MV-4-11 (cell line): Measurements from ENCODE around the gene ZNF324B.
"Not testable (repeated sequence)": the region's sequence is repeated elsewhere in the genome, so short reads cannot be mapped to it uniquely, and the experiment has no call there.

ENCODE experiments used
- DNase-seq: peaks from one replicate; lab custom pipeline; 2025; lab: John Stamatoyannopoulos, UW

Gene ZNF324B

DNA sequence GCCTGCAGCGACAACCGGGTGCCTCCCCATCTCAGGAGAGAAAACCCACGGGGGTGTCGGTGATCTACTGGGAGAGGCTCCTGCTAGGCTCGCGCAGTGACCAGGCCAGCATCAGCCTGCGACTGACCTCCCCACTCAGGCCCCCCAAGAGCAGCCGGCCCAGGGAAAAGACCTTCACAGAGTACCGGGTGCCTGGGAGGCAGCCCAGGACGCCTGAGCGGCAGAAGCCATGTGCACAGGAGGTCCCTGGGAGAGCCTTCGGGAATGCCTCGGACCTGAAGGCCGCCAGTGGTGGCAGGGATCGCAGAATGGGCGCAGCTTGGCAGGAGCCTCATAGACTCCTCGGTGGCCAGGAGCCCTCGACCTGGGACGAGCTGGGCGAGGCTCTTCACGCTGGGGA lies 3.9 kb downstream of the ZNF324B start:
- DNase-seq: no peak

- no peak for DNase-seq
Observed at GRCh38 chr19:58456111-58456510, 4.7 kb downstream of the ZNF324B start.

DNA sequence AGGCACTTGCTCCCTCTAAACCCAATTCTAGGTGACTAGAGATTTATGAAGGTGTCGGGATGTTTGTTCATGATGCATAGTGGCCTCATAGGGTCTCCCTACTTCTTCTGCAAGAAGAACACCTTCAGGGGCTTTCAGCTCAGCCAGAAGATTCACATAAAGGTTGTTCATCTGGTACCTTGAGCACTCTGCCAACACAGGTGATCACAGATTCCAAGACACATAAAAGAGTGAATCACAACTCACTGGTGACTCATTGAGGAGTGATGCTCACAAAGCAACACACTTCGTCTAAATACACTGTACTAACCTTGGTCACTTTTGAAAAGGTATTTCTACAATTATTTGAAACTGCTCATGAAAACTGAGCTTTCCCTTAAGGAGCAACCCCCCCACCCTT lies 8.6 kb downstream of the ZNF324B start:
- no peak for DNase-seq

GRCh38 chr19:58466089-58466759 lies 14.8 kb downstream of the ZNF324B start:
- no peak for DNase-seq

DNA sequence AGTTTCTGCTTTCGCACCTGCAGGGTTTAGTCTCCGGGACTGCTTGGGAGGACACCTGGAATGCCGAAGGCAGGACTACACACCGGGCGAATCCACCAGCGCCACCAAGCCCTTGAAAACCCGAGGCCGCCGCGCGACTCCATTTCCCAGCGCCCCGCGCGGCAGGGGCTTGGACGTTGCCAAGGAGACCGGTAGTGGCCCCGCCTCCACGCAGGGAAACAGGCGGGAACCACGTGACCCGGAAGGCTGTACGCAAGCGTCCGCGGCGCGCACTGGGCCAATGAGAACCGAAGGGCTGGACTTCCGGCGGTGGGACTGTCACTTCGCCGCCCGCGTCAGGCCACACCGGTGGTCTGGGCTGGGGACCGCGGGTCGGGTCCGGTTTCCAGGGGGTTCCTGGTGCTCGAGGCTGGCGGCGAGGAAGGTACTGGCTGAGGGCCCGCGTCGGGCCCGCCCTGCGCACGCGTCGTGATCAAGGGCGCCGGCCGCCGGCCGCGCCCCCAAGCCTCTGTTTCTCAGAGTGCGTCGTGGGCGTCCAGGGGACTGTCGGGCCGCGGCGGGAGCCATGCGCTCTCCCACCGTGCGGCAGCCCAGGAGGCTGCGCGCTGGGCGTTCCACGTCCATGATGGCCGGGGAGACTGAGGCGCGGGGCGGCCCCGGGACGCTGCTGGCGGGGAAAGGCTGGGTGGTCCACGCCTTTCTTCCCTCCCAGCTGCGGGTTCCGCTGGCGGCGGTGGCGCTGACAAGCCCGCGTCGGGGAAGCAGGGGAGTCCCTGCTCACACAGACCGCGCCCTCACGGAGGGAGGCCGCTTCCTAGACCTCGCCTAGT lies 15.6 kb downstream of the ZNF324B start, which contains the start of gene ZNF324:
Gene ZNF324, plus strand, starts transcription at position 321 of the 830 bp plus-strand sequence. CDS start 2,106 bp downstream, outside the sequence.
- DNase-seq: peak; percentile 98

GRCh38 chr19:58468216-58468839 lies 16.9 kb downstream of the ZNF324B start:
- no peak for DNase-seq

- no peak for DNase-seq
Observed at GRCh38 chr19:58469241-58470013, 18.0 kb downstream of the ZNF324B start.

GRCh38 chr19:58470837-58471543 lies 19.6 kb downstream of the ZNF324B start:
- DNase-seq: not testable (repeated sequence)

DNA sequence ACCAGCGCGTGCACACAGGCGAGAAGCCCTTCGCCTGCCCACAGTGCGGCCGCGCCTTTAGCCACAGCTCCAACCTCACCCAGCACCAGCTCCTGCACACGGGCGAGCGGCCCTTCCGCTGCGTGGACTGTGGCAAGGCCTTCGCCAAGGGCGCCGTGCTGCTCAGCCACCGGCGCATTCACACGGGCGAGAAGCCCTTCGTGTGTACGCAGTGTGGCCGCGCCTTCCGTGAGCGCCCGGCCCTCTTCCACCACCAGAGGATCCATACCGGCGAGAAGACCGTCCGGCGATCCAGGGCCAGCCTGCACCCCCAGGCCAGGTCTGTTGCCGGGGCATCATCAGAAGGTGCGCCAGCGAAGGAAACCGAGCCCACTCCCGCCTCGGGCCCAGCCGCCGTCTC lies 20.3 kb downstream of the ZNF324B start:
- no peak for DNase-seq

- DNase-seq: no peak
Observed at GRCh38 chr19:58473775-58474174, 22.4 kb downstream of the ZNF324B start.

- peak; percentile 58 for DNase-seq
Observed at GRCh38 chr19:58474291-58474996, 23.0 kb downstream of the ZNF324B start.

DNA sequence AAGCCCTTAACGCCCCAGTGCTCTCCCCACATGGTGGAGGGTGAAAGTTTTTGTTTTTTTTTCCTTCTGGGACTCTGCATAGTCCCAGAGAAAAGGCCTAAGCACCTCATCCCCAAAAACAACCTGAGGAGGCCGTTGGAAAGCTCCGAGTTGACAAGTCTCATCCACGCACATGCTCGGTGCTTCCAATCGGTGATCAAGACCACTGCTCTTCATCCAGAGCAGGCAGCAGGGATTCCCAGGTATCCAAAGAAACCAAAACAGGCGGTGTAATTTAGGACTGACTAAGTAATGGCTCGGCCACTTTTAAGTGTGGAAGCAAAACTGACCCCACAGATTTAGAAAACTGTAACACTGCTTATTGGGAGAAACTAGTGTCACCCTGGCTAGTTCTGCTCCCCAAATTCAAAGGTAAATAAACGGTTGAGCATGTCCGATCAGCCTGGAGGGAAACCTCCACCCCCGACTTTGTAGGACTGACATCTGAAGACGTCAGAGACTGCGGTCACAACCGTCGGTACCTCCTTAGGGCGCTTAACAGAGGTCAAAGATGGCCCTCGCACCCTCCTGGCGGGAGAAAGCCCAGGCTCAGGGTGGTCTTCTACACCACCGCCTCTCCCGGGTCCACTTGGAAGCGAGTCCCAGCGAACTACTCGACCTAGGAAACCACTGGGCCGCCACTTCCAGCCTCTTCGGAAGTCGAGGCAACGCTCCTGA lies 23.7 kb downstream of the ZNF324B start:
- no peak for DNase-seq

DNA sequence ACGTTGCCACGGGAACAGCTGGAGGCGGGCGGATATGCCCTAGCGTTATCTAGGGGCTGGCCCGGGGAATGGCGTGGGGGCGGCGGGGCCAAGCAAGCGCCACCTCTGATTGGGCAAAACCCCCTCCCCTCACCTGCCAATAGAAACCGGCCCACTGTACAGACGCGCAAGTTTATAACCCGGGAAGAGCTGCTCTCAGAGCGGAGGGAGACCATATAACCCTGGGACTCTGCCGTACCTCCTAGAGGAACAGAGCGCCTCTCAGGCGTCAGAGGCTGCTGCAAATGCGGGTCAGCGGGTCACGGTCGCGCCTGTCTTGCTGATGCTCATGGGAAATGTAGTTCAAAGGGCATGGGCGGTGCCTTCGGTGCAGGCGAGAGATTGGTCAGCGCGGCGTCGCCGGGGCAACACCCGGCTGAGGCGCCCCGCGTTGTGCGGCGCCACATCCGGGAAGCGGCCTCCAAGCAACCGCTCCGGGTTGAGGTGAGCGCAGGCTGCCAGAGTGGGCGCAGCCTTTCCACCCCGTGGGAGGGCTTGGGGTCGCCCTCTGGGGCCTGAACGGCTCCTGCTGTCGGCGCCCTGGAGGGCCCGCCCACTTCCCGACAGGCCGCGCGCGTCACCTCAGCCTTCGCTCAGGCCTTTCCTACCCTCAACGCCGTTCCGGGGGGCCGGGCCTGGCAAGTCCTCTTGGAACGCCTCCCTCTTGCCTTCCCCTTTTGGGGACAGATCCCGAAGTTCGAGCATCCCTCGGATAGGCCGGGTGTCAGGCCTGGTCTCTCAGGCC lies 24.5 kb downstream of the ZNF324B start, which contains the start of gene ZNF446:
Gene ZNF446, plus strand, starts transcription at position 639 of the 784 bp plus-strand sequence. CDS start 867 bp downstream, outside the sequence.
- DNase-seq: peak; percentile 98

DNA sequence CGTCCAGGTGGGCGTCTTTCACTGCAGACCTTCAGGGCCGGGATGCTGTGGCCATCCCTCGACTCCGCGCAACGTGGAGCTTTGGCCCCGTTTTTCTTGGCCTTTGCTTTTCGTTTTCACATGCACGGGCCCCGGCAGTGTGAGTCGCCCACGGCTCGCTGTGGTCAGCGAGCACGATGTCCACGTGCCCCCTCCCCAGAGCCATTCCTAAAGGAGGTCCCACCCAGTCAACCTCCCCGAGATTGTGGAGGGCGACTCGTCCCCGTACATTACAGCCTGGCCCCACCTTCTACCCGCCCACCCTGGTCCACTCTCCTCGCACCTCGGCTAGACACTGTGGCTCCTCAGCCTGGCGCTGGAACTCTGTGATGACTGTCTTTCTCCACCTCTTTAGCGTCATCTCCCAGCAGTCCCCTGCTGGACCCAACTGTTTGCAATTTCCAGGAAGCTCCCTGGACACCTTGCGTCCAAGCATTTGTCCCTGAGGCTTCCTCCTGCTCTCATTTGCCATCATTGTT lies 25.1 kb downstream of the ZNF324B start:
- DNase-seq: peak; percentile 9

DNA sequence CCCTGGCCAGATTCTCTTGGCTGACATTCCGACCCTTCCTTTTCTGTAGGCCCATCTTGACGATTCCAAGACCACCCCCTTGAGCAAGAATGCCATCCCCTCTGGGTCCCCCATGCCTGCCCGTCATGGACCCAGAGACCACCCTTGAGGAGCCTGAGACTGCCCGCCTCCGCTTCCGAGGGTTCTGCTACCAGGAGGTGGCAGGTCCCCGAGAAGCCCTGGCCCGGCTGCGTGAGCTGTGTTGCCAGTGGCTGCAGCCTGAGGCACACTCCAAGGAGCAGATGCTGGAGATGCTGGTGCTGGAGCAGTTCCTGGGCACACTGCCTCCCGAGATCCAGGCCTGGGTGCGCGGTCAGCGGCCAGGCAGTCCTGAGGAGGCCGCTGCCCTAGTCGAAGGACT lies 25.7 kb downstream of the ZNF324B start:
- no peak for DNase-seq

DNA sequence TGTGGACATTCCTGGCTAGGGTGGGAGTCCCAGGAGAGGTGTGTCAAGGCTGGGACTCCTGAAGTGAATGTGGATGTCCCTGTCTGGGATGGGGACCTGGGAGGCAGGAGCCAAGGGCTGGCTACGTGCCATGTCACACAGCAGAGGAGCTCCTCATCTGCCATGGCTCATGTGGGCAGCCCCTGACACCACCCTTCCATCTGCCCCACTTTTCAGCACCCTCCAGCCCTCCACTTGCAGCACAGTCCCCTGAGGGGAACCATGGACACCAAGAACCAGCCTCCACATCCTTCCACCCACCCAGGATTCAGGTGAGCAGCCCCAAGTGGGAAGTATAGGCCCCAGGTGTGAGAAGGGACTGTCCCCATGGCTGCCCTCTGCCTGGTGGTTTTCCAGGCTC lies 26.4 kb downstream of the ZNF324B start:
- DNase-seq: no peak

- no peak for DNase-seq
Observed at GRCh38 chr19:58479303-58479702, 27.9 kb downstream of the ZNF324B start.

GRCh38 chr19:58479736-58480480 lies 28.5 kb downstream of the ZNF324B start:
- DNase-seq: no peak
